Lower lobe of right lung (tissue), 2 donors: ENCODE measurements around the gene CLRN2. TPM values are rescaled to one million over a fixed set of nuclear protein-coding genes. Genes with fewer than 3 reads are reported as not detected.

Source experiments
- ATAC-seq, 2 donors: fragments of 200-7000 bp; cut with Tn5 transposase; one replicate each; pipeline ENCODE4 v1.9.1; 2020 to 2022; ENCODE audit warnings: mild to moderate bottlenecking in 2 of 2, moderate library complexity in 2 of 2
- DNase-seq: peaks from one replicate; pipeline ENCODE4 v3.0.0-alpha.2; 2020
- H3K27ac ChIP-seq: fragments of 200-600 bp; one replicate; pipeline ENCODE4 v1.8.0; 2022
- H3K27me3 ChIP-seq: fragments of 200-600 bp; one replicate; pipeline ENCODE4 v1.8.0; 2022; ENCODE audit warnings: low read depth
- H3K36me3 ChIP-seq: fragments of 200-600 bp; one replicate; pipeline ENCODE4 v1.8.0; 2022; ENCODE audit warnings: mild to moderate bottlenecking
- H3K4me1 ChIP-seq: fragments of 200-600 bp; one replicate; pipeline ENCODE4 v1.8.0; 2022
- H3K4me3 ChIP-seq: fragments of 200-600 bp; one replicate; pipeline ENCODE4 v1.8.0; 2022; ENCODE audit warnings: mild to moderate bottlenecking
- H3K9me3 ChIP-seq: fragments of 200-600 bp; one replicate; pipeline ENCODE4 v1.8.0; 2022
- CTCF ChIP-seq: fragments of 200-600 bp; IDR thresholded peaks from one replicate; pipeline ENCODE4 v1.8.0; 2022; ENCODE audit warnings: antibody characterized with exemption, mild to moderate bottlenecking
- intact Hi-C: fragments of 100-400 bp; cut with DNase I; formaldehyde crosslinking; loops from one replicate; pipeline ENCODE4 v1.11.0; 2022
- total RNA-seq: library from RNA; stranded (reverse); fragmentation: NEBNext Ultra II Directional; extraction: Animal tissue kit (Norgen Biotek cat#: 25700); gene quantifications from one replicate; pipeline ENCODE4 v1.2.1, GENCODE V29; 2021
- donor health status: DM: no; HTN: yes; CAD: no; lungs with severe emphysema.

Gene CLRN2
- total RNA-seq, 1 donor from 2014 or later = not detected

- intact Hi-C loops = no loop called here
- ATAC-seq = no peak
- H3K9me3 ChIP-seq = no peaks in the 10 kb centered on the region
- no peak for TF ChIP-seq CTCF
- H3K27ac ChIP-seq = no peak overlapping the region
- H3K4me1 ChIP-seq = no peaks in the 10 kb centered on the region
- H3K27me3 ChIP-seq = no peaks in the 10 kb centered on the region
- no peak overlapping the region for H3K4me3 ChIP-seq
- H3K36me3 ChIP-seq = no peaks in the 10 kb centered on the region
- DNase-seq = no peak
These were observed 8.7 kb downstream of the CLRN2 start for GRCh38 chr4:17523662-17524061.

DNA sequence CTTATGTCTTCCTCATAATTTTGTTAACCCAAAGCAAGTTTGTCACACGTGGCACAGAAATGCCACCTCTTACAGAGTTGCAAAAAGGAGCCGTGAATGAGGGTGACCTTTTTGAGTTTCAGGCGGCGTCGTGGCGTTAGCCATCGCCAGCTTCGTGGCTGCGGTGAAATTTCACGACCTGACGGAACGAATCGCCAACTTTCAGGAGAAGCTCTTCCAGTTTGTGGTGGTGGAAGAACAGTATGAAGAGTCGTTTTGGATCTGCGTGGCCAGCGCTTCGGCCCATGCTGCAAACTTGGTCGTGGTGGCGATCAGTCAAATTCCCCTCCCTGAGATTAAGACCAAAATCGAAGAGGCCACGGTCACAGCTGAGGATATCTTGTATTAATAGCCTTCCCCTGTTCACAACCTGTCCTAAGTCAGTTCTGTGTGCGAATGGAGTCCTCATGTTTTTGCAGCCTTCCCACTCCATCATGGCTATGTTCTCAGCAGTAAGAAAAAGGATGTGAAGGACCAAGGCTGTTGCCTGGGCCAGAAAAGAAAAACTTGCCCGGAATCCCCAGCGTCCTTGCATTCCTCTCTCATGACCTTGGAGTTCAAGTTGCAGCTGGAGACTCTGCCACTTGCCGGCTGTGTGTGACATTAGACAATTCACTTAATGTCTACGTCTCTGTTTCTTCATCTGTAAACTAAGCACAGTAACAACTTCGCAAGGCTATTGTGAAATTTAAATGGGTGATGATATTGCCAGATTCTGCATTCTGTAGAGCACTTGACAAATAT lies 11.9 kb downstream of the CLRN2 start:
- TF ChIP-seq CTCF = no peak
- intact Hi-C loops = no loop called here
- no peak for DNase-seq
- Histone ChIP-seq H3K4me1 (no peaks in the 10 kb centered on the region), H3K9me3 (no peaks in the 10 kb centered on the region), H3K4me3 (no peak overlapping the region), H3K27ac (no peak overlapping the region), H3K36me3 (no peaks in the 10 kb centered on the region), H3K27me3 (no peaks in the 10 kb centered on the region)
- no peak for ATAC-seq

- intact Hi-C loops = no loop called here
These were observed 13.7 kb downstream of the CLRN2 start for GRCh38 chr4:17528551-17529165.

DNA sequence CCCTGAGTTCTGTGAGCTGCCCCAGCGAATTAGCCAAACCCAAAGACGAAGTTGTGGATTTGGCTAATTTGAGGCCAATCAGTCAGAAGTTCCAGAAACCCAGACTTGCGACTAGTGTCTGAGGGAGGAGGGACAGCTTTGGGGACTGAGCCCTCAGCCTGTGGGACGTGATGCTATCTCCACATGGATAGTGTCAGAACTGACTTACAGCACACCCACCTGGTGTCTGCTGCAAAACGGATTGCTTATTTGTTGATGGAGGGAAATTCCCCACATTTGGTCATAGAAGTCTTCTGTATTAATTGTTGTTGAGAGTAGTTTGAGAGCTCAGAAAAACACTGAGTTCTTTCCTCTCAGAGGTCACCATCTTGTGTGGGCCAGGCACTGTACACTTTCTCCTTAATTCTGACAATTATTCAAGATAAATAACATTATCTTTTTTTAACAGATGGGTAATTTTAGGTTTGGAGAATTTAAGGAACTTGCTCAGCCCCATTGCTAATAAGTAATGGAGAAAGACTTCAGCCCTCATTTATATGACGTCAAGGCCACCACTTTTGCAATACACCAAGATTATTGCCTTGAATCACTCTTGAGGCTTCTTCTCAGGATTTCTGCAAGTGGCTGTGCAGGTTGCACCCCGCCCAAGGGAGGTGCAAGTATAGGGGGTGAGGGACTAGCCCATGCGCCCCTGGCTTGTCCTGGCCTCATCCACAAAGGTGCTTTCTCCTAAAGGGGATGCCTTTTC lies 16.7 kb downstream of the CLRN2 start:
- no peaks in the 10 kb centered on the region for H3K36me3 ChIP-seq
- no peak overlapping the region for H3K4me3 ChIP-seq
- no peak for ATAC-seq
- no peaks in the 10 kb centered on the region for H3K4me1 ChIP-seq
- intact Hi-C loops = no loop called here
- no peak overlapping the region for H3K27ac ChIP-seq
- H3K9me3 ChIP-seq = no peaks in the 10 kb centered on the region
- TF ChIP-seq CTCF = no peak
- H3K27me3 ChIP-seq = no peaks in the 10 kb centered on the region
- no peak for DNase-seq

More at GRCh38 chr4:17528551-17529165, 13.7 kb downstream of the CLRN2 start:
- DNase-seq = no peak
- no peak for TF ChIP-seq CTCF
- no peak overlapping the region for H3K4me3 ChIP-seq
- H3K27ac ChIP-seq = no peak overlapping the region
- H3K36me3 ChIP-seq = no peaks in the 10 kb centered on the region
- H3K9me3 ChIP-seq = no peaks in the 10 kb centered on the region
- no peaks in the 10 kb centered on the region for H3K4me1 ChIP-seq
- no peak for ATAC-seq
- no peaks in the 10 kb centered on the region for H3K27me3 ChIP-seq

DNA sequence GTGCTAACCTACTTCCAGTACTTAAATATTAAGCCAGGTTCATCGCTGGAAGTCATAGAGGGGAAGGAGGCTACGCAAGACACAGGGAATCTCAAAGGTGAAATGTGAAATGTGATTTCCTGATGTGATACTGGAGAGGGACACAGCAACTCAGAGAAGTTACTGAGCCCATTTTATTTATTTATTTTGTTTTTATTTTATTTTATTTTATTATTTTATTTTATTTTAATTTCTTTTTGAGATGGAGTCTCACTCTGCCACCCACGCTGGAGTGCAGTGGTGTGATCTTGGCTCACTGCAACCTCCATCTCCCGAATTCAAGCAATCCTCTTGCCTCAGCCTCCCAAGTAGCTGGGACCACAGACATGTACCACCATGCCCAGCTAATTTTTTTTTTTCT lies 19.7 kb downstream of the CLRN2 start:
- DNase-seq = no peak
- H3K4me1 ChIP-seq = no peaks in the 10 kb centered on the region
- no peaks in the 10 kb centered on the region for H3K36me3 ChIP-seq
- no peaks in the 10 kb centered on the region for H3K27me3 ChIP-seq
- intact Hi-C loops = no loop called here
- H3K27ac ChIP-seq = no peak overlapping the region
- no peak overlapping the region for H3K4me3 ChIP-seq
- no peaks in the 10 kb centered on the region for H3K9me3 ChIP-seq
- no peak for TF ChIP-seq CTCF
- ATAC-seq = no peak
